GM12872 (cell line): ENCODE measurements around the gene PTK6.

ENCODE experiments used
- TF ChIP-seq, protein P1 (sequence below): IDR thresholded peaks from 3 replicates; pipeline ENCODE4 v1.5.1; 2011; ENCODE audit warnings: low read depth, mild to moderate bottlenecking, low read length, moderate library complexity; ENCODE audit not compliant: insufficient read depth

The PTK6 gene

DNA sequence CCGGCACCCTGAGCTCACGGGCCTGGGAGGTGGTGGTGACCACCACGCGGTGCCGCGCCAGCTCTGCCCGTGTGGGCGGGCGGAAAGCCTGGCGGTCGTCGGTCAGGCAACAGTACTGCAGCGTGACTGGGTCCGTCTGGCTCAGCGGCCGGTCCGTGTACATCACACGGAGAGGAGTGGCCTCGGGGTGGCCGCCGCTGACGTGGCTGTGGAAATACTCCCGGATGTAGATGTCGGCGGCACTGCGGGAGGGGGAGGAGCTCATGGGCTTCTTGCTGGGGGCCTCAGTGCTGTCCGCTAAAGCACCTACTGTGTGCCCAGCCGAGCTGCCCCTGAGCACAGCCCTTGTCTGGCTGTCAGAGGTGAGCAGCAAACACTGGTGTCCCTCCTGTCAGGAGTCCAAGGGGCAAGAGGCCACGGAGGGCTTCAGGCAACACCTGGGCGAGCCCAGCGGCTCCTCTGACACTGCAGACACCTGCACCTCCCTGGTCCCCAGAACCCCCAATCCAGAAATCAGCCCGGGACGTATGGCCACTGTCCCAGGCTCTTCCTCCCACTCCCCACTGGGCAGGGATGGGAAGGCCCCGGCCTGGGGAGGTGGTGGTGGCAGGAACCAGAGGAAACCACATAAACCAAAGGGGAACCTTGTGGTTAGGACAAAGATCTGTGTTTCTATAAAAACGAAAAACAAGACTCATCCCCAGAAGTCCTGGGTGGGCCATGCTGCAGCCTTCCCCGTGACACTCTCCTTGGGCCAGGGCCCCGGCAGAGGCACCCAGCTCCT is 30.4 kb upstream of the PTK6 start:
- TF ChIP-seq, protein P1, sequence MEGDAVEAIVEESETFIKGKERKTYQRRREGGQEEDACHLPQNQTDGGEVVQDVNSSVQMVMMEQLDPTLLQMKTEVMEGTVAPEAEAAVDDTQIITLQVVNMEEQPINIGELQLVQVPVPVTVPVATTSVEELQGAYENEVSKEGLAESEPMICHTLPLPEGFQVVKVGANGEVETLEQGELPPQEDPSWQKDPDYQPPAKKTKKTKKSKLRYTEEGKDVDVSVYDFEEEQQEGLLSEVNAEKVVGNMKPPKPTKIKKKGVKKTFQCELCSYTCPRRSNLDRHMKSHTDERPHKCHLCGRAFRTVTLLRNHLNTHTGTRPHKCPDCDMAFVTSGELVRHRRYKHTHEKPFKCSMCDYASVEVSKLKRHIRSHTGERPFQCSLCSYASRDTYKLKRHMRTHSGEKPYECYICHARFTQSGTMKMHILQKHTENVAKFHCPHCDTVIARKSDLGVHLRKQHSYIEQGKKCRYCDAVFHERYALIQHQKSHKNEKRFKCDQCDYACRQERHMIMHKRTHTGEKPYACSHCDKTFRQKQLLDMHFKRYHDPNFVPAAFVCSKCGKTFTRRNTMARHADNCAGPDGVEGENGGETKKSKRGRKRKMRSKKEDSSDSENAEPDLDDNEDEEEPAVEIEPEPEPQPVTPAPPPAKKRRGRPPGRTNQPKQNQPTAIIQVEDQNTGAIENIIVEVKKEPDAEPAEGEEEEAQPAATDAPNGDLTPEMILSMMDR = no peak

DNA sequence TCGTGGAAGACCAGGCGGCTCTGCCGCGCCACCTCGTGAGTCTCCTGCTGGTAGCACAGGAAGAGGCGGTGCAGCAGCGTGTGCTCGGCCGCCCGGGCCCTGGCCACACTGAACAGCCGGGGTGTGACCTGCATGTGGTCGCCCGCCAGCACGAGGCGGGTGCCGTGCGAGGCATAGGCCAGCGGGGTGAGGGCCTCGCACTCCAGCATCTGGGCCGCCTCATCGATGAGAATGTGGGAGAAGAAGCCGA is 29.9 kb upstream of the PTK6 start:
- TF ChIP-seq, protein P1 = no peak

DNA sequence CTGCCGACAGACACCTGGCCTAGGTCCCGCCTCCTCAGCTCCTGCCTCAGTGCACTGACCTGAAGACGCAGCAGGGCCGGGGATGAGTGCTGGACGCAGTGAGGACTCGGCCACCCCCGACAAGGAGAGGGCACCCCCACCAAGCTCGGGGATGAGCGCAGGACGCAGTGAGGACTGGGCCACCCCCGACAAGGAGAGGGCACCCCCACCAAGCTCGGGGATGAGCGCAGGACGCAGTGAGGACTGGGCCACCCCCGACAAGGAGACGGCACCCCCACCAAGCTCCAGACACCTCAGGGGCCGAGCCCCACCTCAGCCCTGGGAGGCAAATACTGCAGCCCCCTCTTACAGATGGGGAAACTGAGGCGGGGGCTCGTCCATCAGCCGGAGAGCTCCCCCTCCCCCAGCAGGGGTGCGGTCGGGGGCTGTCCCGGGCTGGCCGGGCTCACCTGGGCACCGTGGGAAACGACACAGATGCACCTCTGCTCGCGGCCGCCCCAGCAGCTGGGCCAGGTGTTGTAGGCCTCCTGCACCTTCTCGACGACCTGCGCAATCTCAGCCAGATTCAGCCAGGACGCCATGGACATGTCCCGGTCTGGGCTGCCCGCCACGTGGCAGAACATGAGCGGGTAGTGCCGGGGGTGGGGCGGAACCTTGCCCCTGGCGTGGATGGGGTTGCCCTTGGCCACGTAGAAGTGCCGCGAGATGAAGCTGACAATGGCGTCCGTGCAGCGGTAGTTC is 29.4 kb upstream of the PTK6 start:
- TF ChIP-seq, protein P1 = no peak

DNA sequence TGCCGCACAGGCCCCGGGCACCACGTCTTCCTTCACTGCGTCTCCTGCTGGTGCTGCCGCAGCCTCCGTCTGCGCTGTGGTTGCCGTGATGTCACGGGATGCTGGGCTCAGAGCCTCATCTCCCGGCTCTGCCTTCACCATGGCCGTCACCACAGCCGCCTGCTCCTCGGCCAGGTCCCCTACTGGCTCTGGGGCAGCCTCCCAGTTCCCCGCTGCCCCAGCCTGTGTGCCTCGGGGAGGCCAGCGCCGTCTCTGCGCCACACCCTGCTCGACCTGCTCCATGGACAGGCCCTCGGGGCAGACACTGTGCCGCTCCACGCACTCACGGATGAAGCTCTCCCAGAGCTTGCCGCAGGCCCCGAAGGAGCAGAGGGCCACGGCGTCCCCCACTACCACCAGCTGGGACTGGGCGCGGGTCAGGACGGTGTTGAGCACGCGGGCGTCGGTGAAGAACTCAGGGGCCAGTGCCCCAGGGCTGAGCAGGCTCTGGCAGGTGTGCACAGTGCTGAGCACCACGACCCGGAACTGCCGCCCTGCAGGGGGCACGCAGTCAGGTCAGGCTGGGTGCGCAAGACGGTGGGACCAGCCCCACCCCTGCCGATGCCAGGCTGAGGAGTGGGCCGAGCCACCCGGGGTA is 28.6 kb upstream of the PTK6 start:
- TF ChIP-seq, protein P1 = no peak

DNA sequence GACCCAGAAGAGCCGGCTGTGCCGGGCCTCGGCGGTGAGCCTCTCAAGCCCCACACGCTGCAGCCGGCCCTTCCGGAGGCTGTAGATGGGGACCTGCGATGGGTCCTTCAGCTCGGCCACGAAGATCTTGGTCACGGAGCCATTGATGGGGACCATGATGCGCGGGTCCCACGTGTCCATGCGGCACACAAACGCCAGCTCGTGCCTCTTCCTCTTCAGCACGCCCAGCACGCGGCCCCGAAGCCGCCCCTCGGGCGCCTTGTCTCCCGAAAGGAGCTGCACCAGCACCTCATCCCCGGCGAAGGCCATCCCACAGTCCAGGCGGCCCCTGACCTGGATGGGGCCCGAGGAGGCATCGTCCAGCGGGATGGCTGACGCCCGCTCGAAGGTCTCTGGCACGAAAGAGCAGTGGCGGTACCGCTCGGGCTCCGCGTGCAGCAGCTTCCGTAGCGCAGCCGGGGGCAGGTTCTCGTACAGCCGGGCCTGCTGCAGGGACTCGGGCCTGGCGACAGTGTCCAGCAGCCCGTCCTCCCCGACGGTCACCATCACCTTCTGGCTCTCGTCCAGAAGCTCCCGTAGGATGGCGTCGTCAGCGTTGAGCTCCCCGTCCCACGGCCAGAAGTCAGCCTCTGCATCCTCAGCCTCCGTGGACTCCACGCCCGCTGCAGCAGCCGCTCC is 28.0 kb upstream of the PTK6 start:
- TF ChIP-seq, protein P1 = no peak

DNA sequence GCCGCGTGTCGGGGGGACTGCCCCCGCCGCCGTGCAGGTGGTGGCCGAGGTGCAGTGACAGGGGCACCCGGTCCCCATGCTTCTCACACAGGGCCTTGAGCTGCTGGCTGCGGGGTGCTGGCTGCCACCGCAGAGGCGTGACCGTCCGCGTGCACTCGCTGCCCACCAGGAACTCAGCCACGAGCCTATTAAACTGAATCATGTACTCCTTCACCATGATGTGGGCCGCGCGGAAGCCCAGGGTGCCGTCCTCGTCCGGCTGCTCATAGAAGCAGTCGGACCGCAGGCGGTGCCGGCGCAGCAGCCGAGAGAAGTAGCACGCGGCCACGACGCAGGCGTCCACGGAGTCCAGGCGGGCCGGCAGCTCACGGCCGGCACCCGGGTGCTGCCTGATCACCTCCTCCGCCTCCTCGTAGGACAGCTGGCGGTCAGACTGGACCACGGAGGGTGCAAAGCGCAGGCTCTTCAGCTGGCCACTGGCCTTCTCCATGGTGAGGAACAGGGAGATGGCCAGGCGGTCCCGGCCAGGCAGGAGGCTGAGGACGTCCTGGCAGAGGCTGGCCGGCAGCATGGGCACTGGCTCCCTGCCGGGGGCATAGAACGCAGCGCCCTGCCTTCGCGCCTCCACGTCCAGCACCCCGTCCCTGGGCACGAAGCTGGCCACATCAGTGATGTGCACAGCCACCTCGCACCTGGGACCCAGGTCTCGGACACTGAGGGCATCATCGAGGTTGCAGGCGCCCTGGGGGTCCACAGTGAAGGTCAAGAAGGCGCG is 27.0 kb upstream of the PTK6 start:
- TF ChIP-seq, protein P1 = no peak
